Embryonic facial prominence (tissue), 1 donor: ENCODE results near the gene NMRAL1.

ENCODE experiments used
- DNase-seq: peaks from one replicate; pipeline ENCODE4 v3.0.0-alpha.2; 2016; ENCODE audit errors: extremely low spot score

NMRAL1 gene

DNA sequence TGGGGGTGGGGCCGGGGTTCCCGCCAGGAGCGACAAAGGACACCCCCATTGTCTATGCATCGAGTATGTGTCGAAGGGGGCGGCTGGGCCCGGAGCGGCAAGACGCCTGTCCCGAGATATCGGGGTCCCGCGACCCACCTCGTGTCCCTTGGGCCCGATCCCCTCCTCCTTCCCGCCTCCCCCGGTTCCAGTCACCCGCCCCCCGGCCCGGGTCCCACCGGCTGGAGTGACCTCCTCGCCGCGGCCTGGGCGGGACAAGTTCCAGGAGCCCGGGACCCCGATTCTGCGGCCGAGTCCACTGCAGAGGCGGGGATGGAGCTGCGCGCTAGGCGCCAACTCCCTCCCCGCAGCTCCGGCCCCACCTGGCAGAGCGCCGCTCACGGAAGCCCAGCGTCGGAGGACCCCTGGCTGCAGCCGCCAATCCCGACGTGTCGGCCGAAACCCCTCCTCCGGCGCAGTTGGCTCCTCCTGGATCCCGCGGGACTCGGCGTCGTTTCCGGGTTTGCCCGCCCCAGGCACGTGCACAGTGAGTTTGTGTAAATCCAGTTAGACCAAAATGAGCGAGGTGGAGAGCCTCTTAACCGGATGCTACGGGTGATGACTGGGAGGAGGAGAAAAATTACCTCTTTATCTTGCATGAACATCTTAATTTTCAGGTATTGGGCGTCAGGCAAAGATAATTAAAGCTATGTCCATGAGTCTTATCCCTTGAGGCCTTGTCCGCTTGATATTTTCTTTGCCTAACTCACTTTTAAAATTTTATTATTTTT is at the start of gene NMRAL1:
Gene NMRAL1 (minus strand): TSS at position 434 of the 770 bp plus-strand sequence. CDS start 493 bp downstream, outside the sequence.
- peak; percentile 85 for DNase-seq

DNA sequence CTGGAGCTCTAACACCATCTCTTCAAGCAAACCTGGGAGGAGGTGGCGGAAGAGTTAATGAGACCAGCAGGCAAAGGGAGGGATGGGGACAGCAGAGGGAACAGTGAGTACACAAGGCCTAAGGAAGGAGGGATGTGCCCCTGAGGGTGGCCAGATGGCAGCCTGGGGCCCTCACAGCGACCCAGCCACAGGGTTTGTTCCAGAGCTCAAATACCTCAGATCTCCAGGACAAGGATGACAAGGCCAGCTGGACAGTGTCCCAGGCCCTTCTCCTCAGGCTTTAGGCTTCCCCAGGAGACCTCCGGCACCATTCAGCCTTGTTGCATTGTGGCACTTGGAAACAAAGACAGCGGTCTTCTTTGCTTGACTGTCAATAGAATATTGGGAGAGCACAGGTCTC is 49.3 kb upstream of the NMRAL1 start:
- no peak for DNase-seq

DNA sequence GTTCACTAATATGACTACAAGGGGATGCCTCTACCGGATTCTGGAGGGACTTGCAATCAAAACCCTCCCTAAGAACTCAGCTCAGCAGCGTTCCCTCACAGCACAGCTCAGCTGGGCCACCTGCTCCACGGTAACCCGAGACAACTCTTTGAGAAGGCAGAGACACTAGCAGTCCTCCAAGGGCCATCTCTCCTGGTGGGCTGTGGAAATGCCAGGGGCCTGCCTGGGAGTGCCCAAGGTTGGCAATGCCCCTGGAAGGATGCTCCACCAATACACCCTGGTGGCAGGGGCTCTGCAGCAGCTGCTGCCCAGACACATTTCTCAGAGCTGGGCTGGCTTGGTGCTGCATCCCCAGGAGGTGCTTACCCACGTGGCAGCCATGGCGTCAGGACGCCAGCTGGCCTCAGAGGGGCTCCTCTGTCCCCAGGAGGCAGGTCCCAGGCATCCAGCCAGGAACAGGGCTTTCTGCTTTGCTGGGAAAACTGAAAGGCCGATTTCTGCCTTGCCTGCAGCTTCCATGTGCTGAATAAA is 47.7 kb upstream of the NMRAL1 start:
- no peak for DNase-seq

DNA sequence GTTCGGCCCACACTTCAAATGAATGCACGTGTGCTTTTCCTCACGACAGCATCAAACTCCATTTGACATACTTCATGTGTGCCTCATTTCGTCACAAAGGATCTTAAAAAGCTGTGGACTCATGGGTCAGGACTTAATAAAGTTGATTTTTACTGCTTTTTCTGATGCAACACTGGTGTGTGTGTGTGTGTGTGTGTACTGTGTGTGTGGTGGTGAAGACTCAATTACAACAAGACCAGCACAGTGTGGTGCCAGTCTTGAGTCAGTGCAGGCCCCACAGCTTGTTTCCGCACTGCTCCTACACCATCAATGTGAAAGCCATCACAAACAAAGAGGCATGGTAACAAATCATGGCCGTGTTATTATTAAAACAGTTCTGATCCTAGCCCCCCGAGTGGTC is 46.5 kb upstream of the NMRAL1 start:
- no peak for DNase-seq

DNA sequence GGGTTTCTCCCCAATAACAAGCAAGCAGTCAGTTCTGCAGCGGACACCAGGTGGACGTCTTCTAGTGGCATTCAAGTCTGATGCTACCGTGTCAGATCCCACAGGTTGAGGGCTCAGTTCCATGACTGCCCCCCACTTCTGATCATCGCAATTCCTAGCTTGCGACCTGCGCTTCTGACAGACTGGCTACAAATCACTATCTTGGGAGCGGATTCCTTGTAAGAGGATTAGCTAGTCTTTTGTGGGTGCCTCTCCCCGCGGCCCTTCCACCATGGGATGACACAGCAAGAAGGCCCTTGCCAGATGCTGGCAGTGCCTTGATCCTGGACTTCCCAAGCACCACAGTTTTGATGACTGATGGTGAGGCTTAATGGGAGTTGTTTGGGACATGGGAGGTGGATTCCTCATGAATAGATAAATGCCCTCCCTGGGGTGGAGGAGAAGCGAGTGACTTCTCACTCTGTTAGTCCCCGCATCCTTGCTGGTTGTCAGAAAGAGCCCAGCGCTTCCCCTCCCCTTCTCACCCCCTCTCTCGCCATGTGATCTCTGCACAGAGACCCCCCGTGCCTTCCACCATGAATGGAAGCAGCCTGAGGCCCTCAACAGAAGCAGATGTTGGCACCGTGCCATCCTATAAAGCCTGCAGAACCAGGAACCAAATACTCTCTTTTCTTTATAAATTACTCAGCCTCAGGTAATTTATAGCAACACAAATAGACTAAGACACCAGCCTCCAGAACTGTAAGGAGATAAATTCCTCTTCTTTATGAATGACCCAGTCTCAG is 45.0 kb upstream of the NMRAL1 start:
- DNase-seq, result no peak

DNA sequence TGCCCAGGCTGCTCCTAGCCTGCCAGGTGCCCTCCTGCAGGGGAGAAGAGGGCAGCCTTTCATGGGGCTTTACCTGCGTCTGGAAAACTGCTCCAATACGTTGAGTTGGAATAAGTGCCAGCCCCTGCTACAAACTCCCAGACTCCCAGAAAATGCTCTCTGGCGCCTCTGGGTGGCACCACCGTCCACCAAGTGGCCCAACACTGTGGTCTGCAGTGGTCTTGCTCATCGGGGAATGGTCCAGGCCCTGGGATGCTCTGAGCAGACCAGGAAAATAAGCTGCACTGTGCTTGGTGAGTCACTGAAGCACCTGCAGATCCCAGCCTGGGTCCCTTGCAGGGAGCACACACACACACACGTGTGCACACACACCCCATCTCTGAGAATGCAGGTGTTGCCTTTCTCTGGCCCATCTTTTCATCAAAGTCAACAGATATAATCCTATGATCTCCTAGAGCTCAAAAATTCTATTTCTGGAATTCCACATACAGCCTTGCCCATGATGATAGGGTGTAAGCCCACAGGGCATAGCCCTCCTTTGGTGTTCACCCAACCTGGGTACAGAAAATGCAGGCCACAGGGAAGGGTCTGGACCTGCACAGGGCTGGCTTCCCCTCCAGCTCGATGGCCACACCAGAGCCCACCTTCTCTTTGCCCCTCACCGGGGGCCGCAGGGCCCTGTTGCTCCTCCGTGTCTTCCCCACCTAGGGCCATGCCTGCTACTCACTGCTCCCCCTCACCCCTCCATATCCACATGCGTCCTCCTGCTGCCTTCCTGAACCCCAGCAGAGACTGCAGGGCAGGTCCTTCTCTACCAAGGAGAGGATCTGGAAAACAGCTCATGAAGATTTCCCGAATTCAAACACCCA is 43.6 kb upstream of the NMRAL1 start:
- no peak for DNase-seq

DNA sequence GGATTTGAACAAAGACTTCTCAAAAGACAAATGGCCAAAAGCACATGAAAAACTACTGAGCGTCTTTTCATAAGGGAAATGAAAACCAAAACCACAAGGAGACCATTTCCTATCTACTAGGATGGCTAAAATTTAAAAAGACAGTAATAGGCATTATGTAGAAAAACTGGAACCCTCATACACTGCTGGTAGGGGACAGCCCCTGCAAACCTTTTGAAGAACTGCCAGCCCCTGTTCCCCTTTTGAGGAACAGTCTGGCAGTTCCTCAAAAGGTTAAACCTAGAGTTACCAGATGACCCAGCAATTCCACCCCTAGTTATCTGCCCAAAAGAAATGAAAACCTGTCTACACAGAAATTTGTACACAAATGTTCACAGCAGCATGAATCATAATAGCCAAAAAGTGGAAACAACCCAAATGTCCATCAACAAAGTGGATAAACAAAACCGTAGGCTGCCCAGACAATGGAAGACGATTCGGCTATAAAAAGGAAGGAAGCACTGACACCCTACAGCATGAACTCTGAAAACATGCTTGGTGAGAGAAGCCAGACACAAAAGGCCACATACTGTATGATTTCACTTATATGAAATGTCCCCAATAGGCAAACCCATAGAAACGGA is 41.3 kb upstream of the NMRAL1 start:
- no peak for DNase-seq

DNA sequence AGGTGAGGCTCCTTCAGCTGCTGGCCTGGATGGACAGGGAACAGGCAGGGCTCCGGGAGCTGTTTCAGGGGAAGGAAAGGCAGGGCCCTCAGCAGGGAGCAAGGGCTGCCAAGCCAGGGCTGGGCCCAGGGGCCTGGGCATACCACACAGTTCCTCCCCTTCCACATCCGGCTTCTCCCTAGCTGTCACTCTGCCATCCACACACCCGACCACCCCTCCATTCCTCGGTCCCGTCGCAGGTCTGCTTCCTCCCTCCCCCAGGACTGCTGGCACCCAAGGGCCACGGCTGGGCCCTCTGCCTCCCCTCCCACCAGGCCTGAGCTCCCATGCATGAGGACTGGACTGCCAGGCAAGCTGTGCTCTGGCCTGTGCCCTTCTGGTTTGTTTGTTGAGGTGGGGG is 40.2 kb upstream of the NMRAL1 start:
- no peak for DNase-seq

DNA sequence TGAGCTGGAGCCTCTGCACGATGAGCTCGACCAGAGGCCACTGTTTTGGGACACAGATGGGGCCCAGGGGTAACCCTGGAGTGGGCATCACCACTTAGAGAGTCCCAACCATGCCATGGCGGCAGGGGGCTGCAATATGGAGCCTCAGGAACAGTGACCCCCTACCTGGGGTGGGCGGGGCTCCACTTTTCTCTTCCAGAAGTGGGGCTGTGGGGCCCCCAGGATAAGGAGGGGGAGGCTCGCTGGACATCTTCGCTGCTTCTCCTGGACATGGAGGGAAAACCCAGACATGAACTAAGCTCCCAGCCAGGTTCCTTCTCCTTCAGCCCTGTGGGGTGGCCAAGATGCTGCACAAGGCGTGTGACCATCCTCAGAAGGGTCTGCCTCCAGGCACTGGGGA is 39.5 kb upstream of the NMRAL1 start:
- DNase-seq, result no peak

DNA sequence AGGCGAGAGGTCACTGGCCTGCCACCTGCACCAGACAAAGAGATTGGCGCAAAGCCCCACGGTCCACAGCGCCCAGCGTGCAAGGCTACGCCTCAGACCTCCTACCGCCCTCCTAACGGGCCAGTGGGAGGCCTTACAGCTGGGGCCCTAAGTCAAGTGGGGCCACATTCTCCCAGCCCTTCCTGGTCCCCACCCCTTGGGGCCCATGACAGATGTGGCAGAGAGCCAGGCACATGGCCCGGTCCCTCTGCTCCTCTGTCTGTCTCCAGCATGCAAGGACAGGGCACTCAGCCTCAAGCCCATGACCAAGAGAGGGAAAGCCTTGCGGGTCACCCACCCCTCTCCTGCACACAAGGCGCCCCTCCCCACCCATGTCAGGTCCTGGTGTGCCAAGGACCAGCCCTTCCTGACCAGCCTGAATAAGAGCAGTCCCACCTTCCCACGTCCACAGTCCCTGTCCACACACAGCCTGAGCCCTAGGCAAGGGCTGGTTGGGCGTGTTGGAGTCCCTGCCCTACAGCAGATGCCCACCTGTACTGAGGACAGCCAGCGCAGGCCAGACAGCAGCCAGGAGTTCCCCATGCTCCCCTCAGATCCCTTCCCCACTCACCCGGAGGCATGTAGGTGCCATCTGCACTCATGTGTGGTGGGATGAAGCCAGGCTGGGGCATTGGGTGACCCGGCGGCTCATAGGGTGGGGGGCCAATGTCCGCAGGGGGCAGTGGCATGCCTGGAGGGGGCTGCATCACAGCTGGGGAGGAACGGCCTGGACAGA is 38.8 kb upstream of the NMRAL1 start:
- no peak for DNase-seq

DNA sequence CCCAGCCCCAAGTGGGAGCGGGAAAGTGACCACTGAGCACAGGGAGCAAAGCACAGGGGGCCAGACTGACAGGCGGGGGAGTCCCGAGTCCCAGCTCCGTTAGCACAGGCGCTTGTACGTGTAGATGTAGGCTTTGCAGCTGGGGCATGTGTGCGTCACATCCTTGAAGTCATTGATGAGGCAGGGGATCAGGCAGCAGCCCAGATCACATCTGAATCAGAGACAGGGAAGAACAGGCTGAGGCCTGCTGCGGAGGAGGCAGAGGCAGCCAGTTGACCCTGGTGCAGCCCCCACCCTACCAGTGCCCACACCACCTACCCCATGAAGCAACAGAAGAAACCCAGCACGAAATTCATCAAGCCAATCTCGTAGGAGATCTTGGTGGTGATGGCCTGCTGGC is 38.0 kb upstream of the NMRAL1 start:
- no peak for DNase-seq

DNA sequence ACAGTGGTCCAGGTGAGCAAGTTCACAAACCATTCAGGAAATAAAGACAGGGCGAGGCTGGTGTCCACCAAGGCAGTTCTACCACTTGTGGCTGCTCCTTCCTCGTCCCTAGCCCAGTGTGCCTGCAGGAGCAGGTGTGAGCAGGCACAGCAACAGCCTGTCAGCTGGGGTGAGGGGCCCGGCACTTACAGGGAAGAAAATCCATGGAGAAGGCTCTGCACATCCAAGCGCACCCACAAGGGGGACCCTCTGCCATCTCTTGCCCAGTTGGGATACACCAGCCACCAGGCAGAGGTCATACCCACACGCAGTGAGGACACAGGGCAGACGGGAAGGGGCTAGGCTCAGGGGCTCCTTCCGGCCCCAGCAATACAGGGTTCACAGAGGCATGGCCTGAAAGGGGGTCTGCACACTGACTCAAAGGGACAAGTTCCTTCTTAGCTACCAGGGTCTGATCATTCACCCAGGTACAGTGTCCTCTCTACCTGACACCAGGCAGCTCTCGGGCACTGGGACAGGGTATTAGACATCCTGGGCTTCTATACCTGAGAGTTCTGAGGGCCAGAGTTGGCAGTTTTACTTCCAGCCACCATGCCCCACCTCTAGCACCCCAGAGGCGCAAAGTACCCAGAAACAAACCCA is 37.1 kb upstream of the NMRAL1 start:
- DNase-seq, result no peak

DNA sequence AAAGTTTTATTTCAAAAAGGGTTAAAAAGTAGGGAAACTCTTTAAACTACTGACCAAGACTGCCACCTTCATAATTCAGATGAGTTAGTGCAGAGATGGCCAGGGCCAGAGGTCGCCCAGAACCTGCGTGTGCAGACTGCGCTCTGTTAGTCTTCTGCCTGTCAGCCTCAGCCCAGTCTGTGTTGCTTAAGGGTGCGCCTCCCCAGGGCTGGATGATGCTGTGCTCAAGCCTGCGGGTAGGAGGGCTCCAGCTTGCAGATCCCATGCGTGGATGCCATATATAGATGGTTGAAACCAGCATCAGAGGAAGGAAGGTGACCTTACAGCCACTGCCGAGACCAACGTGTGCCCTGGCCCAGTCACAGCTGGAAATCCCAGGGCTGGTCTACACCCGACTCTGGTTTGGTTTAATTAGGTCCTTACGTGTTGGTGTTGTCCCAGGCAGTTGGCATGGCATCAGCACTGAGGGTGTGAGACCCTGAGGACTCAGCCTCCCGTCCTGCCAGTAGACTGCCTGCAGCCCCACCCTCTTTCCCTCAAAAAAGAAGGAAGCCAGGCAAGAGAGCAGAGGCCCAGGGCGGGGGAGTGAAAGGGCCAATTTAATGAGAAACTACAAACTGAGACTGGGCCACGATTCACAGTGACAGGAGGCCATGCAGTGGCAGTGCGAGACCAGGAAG is 36.5 kb upstream of the NMRAL1 start:
- DNase-seq, result no peak

DNA sequence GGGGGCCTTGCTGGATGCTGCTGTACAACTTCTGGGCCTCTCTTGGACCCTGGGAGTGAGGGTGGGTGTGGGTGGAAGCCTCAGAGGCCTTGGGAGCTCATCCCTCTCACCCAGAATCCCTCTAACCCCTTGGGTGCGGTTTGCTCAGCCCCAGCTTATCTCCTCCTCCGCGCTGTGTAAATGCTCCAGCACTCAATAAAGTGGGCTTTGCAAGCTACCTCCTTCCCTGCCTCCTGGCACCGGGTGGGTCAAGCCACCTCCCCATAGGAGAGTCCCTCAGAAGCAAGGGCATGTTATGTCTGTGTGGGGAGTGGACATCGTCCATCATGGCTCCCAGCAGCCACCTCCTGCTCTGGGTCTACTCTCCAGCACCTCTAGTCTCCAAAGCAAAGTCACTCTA is 35.7 kb upstream of the NMRAL1 start:
- no peak for DNase-seq

DNA sequence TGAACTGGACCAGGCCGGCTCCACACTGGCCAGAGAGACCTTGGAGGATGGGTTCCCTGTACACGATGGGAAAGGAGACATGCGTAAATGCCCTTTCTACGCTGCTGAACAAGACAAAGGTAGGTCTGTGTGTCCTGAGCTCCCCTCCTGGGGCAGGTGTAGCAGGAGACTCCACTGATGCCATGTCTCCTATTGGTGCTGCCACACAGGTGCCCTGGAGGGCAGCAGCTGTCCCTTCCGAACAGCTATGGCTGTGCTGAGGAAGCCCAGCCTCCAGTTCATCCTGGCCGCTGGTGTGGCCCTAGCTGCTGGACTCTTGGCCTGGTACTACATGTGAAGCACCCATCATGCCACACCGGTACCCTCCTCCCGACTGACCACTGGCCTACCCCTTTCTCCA is 35.0 kb upstream of the NMRAL1 start:
- DNase-seq, result no peak

DNA sequence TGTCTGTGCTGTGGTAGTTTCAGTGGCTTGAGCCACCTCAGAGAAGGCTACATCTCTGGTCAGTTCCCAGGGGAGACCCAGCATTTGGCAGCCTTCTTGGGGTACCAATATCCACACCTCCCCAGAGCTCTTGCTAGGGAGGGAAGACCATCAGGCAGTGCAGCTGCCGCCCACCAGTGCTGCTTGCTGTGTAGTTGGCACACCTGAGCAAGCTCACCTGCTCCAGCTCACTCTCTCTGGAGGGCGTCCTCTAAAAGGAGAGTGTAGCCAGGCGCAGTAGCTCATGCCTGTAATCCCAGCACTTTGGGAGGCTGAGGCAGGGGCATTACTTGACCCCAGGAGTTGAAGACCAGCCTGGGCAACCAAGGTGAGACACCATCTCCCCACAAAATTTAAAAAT is 34.4 kb upstream of the NMRAL1 start:
- DNase-seq, result no peak

DNA sequence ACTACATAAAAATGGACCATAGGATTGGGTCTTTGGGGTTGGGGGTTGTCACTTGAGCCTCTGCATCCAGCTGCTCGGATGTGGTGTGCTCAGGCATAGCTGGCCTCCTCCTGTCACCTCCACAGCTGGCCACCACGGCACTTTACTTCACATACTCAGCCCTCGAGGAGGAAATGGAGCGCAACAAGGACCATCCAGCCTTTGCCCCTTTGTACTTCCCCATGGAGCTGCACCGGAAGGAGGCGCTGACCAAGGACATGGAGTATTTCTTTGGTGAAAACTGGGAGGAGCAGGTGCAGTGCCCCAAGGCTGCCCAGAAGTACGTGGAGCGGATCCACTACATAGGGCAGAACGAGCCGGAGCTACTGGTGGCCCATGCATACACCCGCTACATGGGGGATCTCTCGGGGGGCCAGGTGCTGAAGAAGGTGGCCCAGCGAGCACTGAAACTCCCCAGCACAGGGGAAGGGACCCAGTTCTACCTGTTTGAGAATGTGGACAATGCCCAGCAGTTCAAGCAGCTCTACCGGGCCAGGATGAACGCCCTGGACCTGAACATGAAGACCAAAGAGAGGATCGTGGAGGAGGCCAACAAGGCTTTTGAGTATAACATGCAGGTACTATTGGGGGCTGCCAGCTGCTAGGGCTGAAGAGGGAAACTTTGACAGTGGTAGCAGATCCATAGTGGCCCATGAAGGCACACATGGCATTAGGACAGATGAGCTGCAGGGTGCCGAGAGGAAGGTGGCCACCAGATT is 33.3 kb upstream of the NMRAL1 start:
- no peak for DNase-seq

DNA sequence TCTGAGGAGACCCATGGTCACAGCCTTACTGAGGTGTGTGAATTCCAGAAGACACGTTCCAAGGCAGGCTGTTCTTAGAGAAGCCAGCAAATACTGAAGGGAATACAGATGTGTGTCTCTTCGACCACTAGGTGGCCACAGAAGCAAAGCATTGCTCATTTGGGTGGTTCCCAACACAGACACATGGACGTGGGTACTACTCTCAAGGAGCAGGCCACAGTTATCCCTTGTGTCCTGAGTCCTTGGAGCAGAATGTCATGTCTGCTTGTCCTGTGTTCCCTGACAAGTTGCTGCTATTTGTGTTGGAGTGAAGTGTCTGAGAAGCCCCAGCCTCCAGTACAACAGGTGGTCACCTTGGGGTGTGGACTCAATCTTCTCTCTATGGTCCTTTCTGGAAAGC is 32.0 kb upstream of the NMRAL1 start:
- no peak for DNase-seq
